Fibroblast of lung (primary cell): Measurements from ENCODE around the gene BCAS3.

ENCODE experiments used
- EZH2 ChIP-seq: IDR thresholded peaks from 2 replicates; pipeline ENCODE4 v1.5.1; 2012; ENCODE audit warnings: low read length, control low read depth, mild to moderate bottlenecking; ENCODE audit errors: missing control alignments
- TF ChIP-seq, protein P1 (sequence below), 2 donors: IDR thresholded peaks in 1 of 2; conservative IDR thresholded peaks in 1 of 2; 1 replicate in 1 of 2; 2 replicates in 1 of 2; pipeline ENCODE4 v1.5.1; 2011 to 2012; ENCODE audit warnings: low read length in 2 of 2, control low read depth in 1 of 2, inconsistent platforms in 1 of 2, low read depth in 1 of 2, mild to moderate bottlenecking in 1 of 2

DNA sequence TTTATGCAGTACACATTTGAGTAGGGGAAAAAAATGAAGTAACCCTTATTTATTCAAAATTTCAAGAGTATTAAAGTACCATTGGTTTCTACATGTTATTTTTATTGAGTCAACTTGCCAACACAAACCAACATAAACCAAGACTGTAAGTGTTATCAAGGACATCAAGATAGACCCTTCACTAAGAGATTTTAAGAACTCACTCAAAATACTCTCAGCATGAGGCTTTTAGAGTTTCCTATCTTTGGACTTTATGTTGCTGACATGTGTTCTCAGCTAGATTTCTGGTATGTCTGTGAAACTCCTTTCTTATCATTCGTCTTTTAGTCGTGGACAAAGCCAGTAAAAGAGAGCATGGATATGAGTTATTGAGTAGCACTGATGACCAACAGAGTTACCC lies 509.4 kb downstream of the BCAS3 start:
- TF ChIP-seq, protein P1, sequence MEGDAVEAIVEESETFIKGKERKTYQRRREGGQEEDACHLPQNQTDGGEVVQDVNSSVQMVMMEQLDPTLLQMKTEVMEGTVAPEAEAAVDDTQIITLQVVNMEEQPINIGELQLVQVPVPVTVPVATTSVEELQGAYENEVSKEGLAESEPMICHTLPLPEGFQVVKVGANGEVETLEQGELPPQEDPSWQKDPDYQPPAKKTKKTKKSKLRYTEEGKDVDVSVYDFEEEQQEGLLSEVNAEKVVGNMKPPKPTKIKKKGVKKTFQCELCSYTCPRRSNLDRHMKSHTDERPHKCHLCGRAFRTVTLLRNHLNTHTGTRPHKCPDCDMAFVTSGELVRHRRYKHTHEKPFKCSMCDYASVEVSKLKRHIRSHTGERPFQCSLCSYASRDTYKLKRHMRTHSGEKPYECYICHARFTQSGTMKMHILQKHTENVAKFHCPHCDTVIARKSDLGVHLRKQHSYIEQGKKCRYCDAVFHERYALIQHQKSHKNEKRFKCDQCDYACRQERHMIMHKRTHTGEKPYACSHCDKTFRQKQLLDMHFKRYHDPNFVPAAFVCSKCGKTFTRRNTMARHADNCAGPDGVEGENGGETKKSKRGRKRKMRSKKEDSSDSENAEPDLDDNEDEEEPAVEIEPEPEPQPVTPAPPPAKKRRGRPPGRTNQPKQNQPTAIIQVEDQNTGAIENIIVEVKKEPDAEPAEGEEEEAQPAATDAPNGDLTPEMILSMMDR (conservative IDR thresholded peaks at IDR 0.05 in 1 of 2, IDR thresholded peaks at IDR 0.05 in 1 of 2; ENCODE audit: low read depth in 1 of 2, low read length in 2 of 2), result no peak
- no peak for TF ChIP-seq EZH2
